ENCODE data around the gene HOXD12.

HOXD12 gene

DNA sequence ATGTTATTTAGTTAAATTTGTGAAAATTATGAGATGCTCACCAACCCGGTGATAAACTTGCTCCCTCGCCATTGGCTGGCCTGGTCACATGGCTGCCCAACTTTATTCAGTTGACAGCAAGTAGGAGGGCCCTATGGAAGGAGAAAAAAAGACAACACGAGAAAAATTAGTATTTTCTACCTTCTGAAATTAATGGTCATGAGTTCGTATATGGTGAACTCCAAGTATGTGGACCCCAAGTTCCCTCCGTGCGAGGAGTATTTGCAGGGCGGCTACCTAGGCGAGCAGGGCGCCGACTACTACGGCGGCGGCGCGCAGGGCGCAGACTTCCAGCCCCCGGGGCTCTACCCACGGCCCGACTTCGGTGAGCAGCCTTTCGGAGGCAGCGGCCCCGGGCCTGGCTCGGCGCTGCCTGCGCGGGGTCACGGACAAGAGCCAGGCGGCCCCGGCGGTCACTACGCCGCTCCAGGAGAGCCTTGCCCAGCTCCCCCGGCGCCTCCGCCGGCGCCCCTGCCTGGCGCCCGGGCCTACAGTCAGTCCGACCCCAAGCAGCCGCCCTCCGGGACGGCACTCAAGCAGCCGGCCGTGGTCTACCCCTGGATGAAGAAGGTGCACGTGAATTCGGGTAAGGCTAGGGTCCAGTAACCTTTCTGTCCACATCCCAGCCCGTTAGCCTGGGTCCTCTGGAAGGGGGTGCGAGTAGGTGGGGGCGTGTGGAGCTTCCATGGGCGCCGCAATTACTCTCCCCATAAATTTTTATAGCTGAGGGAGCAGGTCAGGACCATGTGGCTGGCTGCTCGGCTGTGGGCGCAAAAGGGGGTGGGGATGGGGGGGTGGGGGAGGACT, 52.1 kb downstream of the HOXD12 start, which contains the start of gene HOXD4:
Gene HOXD4, plus strand, starts transcription at position 109 of the 846 bp plus-strand sequence. Its CDS starts 84 bp downstream, at position 193.
- no peak for DNase-seq
